Naive thymus-derived CD4-positive, alpha-beta T cell (primary cell): ENCODE data around the gene IL33. TPM values are rescaled to one million over a fixed set of nuclear protein-coding genes. Genes with fewer than 3 reads are reported as not detected.

Experiments
- ATAC-seq: fragments of 150-1000 bp; cut with Tn5 transposase; 2 replicates; pipeline ENCODE4 v1.10.0; 2021; ENCODE audit warnings: mild to moderate bottlenecking, moderate library complexity
- CTCF ChIA-PET: fragments of 350-600 bp; sonication (Branson Sonifier 250); formaldehyde crosslinking; loops from one replicate; lab custom pipeline; 2021; ENCODE audit warnings: antibody characterized with exemption; lab: Charles Lee
- POLR2A ChIA-PET: fragments of 350-600 bp; sonication (Branson Sonifier 250); formaldehyde crosslinking; loops from one replicate; lab custom pipeline; 2021; ENCODE audit warnings: antibody characterized with exemption, inconsistent platforms; lab: Charles Lee
- DNase-seq, 9 donors: peaks; one replicate each; pipeline versions ENCODE4 v3.0.0 to v3.0.0-alpha.2; 2020 to 2022; ENCODE audit warnings: mixed read lengths in 1 of 9
- H3K27ac ChIP-seq: one replicate; pipeline ENCODE4 v1.7.0; 2013; ENCODE audit warnings: mild to moderate bottlenecking, low read depth, low read length, moderate library complexity
- H3K27me3 ChIP-seq, 2 donors: one replicate each; pipeline ENCODE4 v1.7.0; 2013; ENCODE audit warnings: low read length in 2 of 2, mild to moderate bottlenecking in 2 of 2, moderate library complexity in 2 of 2; ENCODE audit not compliant: control insufficient read depth in 2 of 2, insufficient read depth in 2 of 2
- H3K36me3 ChIP-seq, 3 experiments: 1 replicate in 2 of 3; 2 replicates in 1 of 3; pipeline ENCODE4 v1.7.0; 2013; ENCODE audit warnings: low read length in 3 of 3, mild to moderate bottlenecking in 3 of 3, moderate library complexity in 1 of 3; ENCODE audit not compliant: insufficient read depth in 3 of 3, control insufficient read depth in 2 of 3
- H3K4me1 ChIP-seq, 2 donors: one replicate each; pipeline ENCODE4 v1.7.0; 2013; ENCODE audit warnings: low read length in 2 of 2, mild to moderate bottlenecking in 2 of 2, moderate library complexity in 1 of 2; ENCODE audit not compliant: control insufficient read depth in 2 of 2, insufficient read depth in 2 of 2
- H3K4me3 ChIP-seq: 2 replicates; pipeline ENCODE4 v1.7.0; 2013; ENCODE audit warnings: mild to moderate bottlenecking, low read length
- H3K9me3 ChIP-seq, 3 experiments: 1 replicate in 2 of 3; 2 replicates in 1 of 3; pipeline ENCODE4 v1.7.0; 2013; ENCODE audit warnings: low read length in 3 of 3; ENCODE audit not compliant: control insufficient read depth in 2 of 3
- H3K27ac Mint-ChIP-seq, 9 donors: one replicate each; pipeline ENCODE4 v1.8.0; 2020 to 2022; ENCODE audit warnings: mixed read lengths in 9 of 9, mild to moderate bottlenecking in 8 of 9, moderate library complexity in 5 of 9, inconsistent platforms in 2 of 9
- H3K27me3 Mint-ChIP-seq, 5 donors: one replicate each; pipeline ENCODE4 v1.8.0; 2021 to 2022; ENCODE audit warnings: mixed read lengths in 5 of 5, mild to moderate bottlenecking in 1 of 5
- H3K36me3 Mint-ChIP-seq, 5 donors: one replicate each; pipeline ENCODE4 v1.8.0; 2020 to 2022; ENCODE audit warnings: mixed read lengths in 5 of 5, mild to moderate bottlenecking in 3 of 5, inconsistent platforms in 1 of 5
- H3K4me1 Mint-ChIP-seq, 7 donors: one replicate each; pipeline ENCODE4 v1.8.0; 2020 to 2022; ENCODE audit warnings: mixed read lengths in 7 of 7, mild to moderate bottlenecking in 3 of 7, inconsistent platforms in 1 of 7
- H3K4me3 Mint-ChIP-seq, 10 donors: one replicate each; pipeline ENCODE4 v1.8.0; 2020 to 2022; ENCODE audit warnings: mild to moderate bottlenecking in 10 of 10, mixed read lengths in 10 of 10, moderate library complexity in 6 of 10, inconsistent platforms in 2 of 10
- H3K9me3 Mint-ChIP-seq, 11 donors: one replicate each; pipeline ENCODE4 v1.8.0; 2020 to 2022; ENCODE audit warnings: mixed read lengths in 11 of 11, mild to moderate bottlenecking in 4 of 11, inconsistent platforms in 1 of 11, moderate library complexity in 1 of 11
- intact Hi-C, 2 donors: fragments of 100-400 bp; cut with micrococcal nuclease; formaldehyde crosslinking; loops; one replicate each; pipeline ENCODE4 v1.15.1; 2023
- polyA plus RNA-seq, 2 donors: library from polyadenylated mRNA; unstranded; fragments of 300-500 nt; fragmentation: Illumina TruSeq; gene quantifications; one replicate each; pipeline ENCODE4 v1.2.3, GENCODE V29; 2021
- total RNA-seq, 6 experiments: library from RNA in 5 of 6; stranded (reverse) in 5 of 6; gene quantifications; 1 replicate in 5 of 6; 2 replicates in 1 of 6; pipeline ENCODE4 v1.2.3 and lab custom pipeline; 2021 to 2026

Gene IL33
- total and polyA plus RNA-seq, 7 experiments from 2014 or later = not detected

DNA sequence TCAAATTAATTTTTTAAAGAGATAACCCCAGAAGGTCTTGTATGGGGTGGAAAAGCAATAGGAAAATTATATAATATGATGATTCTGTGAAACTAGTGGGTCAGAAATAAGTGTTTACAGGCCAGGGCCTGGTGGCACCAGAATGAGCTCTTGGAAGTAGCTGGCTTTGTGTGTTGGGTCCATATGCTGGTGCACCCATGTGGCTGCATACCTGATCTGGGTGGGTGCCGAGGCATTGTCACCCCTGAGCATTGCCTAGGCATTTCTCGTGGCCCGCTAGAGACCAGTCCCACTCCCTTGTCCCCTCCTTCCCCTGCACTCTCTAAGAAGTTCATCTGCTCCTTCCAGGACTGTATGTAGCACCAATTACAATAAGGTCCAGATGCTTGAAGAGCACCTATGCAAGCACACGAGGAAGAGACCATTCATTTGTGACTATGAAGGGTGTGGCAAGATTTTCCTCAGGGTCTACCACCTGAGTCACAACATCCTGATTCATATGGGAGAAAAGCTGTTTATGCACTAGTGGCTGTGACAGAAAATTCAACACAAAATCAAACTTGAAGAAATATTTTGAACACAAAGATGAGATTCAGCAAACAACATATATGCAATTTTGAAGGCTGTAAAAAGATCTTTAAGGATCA is 19.8 kb upstream of the IL33 start:
- DNase-seq (no peak), ATAC-seq (no peak)
- H3K27ac Mint-ChIP-seq = no peak overlapping the region
- Histone ChIP-seq H3K9me3 (no peaks in the 10 kb centered on the region), H3K27me3 (no peaks in the 10 kb centered on the region), H3K27ac (no peak overlapping the region), H3K4me1 (no peaks in the 10 kb centered on the region), H3K4me3 (no peak overlapping the region), H3K36me3 (no peaks in the 10 kb centered on the region)
- H3K4me3 Mint-ChIP-seq = no peak overlapping the region
- no peaks in the 10 kb centered on the region for H3K36me3 Mint-ChIP-seq
- H3K4me1 Mint-ChIP-seq = no peaks in the 10 kb centered on the region
- H3K9me3 Mint-ChIP-seq = no peaks in the 10 kb centered on the region
- H3K27me3 Mint-ChIP-seq = peaks cover 13 to 45% (median 33%) of the 10 kb centered on the region in 5 donors
- CTCF ChIA-PET = no interaction called here
- POLR2A ChIA-PET = no interaction called here
- intact Hi-C loops = no loop called here

DNA sequence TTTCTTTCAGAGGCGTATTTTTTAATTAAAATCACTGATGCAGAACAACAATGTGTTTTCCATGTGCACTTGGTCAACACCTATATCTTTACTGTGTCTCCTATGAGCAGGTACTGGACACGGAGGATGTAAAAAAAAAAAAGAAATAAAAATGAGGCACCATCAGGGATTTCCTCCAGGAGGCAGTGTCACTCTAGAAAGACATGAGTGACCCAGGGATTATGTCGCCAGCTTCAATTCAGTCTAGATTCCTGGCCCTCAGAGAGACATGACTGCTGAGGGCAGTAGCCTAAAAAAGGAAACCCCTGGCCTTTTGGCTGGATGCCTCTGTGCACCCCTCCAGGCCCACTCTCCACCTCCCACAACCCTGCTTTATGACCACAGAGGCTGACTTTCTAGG is 18.3 kb upstream of the IL33 start:
- Histone ChIP-seq H3K4me3 (no peak overlapping the region), H3K36me3 (no peaks in the 10 kb centered on the region), H3K9me3 (no peaks in the 10 kb centered on the region), H3K27ac (no peak overlapping the region), H3K27me3 (no peaks in the 10 kb centered on the region), H3K4me1 (no peaks in the 10 kb centered on the region)
- no peak for ATAC-seq
- no peak overlapping the region for H3K27ac Mint-ChIP-seq
- POLR2A ChIA-PET = no interaction called here
- H3K4me1 Mint-ChIP-seq = no peaks in the 10 kb centered on the region
- no peak overlapping the region for H3K4me3 Mint-ChIP-seq
- no peak for DNase-seq
- H3K36me3 Mint-ChIP-seq = no peaks in the 10 kb centered on the region
- intact Hi-C loops = no loop called here
- CTCF ChIA-PET = no interaction called here
- H3K27me3 Mint-ChIP-seq = peaks cover 15 to 44% (median 32%) of the 10 kb centered on the region in 5 donors
- H3K9me3 Mint-ChIP-seq = peaks cover 0 to 3% (median 0%) of the 10 kb centered on the region in 11 donors

DNA sequence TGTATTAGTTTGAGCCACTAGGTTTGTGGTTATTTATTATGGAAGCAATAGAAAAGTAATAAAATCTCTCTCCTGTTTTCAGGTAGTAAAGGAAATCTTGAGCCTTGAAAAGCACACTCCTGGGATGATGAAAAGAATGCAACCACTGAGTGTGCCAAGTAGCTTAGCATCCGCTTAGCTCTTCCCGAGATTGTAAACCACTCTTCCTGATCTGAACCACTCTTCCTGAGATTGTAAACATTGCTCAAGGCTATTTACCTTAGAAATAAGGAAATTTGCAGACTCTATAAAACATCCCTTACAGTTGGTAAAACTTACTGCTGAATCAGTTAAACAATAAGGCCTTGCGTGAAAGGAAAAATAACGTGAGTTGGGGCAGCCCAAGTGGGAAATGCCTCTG is 17.4 kb upstream of the IL33 start:
- intact Hi-C loops = no loop called here
- POLR2A ChIA-PET = no interaction called here

DNA sequence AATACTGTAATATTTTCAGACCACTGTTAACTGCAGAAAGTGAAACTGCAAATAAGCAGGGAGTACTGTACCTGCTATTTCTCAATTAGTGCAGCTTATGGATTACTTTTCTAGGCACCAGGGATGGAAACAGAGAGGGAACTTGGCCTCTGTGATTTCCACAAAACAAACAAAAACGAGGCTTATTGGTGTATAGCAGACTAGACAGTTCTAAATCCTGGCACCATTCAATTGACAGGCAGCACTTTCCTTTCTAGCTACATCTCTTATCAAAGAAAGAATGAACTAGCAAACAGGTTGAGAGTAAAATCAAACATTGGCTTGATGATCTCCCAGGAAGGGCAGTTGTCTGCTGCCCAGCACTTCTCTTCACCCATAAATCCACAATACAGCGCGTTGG is 16.0 kb upstream of the IL33 start:
- Mint-ChIP-seq H3K36me3 (no peaks in the 10 kb centered on the region), H3K4me1 (no peaks in the 10 kb centered on the region), H3K27ac (no peak overlapping the region), H3K27me3 (peaks cover 20 to 49% (median 39%) of the 10 kb centered on the region in 5 donors), H3K9me3 (peaks cover 0 to 8% (median 0%) of the 10 kb centered on the region in 11 donors), H3K4me3 (no peak overlapping the region)
- DNase-seq (no peak), ATAC-seq (no peak)
- ChIA-PET POLR2A (no interaction called here), CTCF (no interaction called here)
- Histone ChIP-seq H3K27ac (no peak overlapping the region), H3K36me3 (no peaks in the 10 kb centered on the region), H3K4me3 (no peak overlapping the region), H3K9me3 (no peaks in the 10 kb centered on the region), H3K4me1 (no peaks in the 10 kb centered on the region), H3K27me3 (no peaks in the 10 kb centered on the region)
- intact Hi-C loops = no loop called here

More for the DNA sequence above, 17.4 kb upstream of the IL33 start:
- Histone ChIP-seq H3K27ac (no peak overlapping the region), H3K4me3 (no peak overlapping the region), H3K9me3 (no peaks in the 10 kb centered on the region), H3K27me3 (no peaks in the 10 kb centered on the region), H3K36me3 (no peaks in the 10 kb centered on the region), H3K4me1 (no peaks in the 10 kb centered on the region)
- H3K9me3 Mint-ChIP-seq = peaks cover 0 to 3% (median 0%) of the 10 kb centered on the region in 11 donors
- peaks cover 15 to 45% (median 32%) of the 10 kb centered on the region in 5 donors for H3K27me3 Mint-ChIP-seq
- H3K36me3 Mint-ChIP-seq = no peaks in the 10 kb centered on the region
- H3K4me1 Mint-ChIP-seq = no peaks in the 10 kb centered on the region
- CTCF ChIA-PET = no interaction called here
- DNase-seq (no peak), ATAC-seq (no peak)
- H3K27ac Mint-ChIP-seq = no peak overlapping the region
- no peak overlapping the region for H3K4me3 Mint-ChIP-seq

DNA sequence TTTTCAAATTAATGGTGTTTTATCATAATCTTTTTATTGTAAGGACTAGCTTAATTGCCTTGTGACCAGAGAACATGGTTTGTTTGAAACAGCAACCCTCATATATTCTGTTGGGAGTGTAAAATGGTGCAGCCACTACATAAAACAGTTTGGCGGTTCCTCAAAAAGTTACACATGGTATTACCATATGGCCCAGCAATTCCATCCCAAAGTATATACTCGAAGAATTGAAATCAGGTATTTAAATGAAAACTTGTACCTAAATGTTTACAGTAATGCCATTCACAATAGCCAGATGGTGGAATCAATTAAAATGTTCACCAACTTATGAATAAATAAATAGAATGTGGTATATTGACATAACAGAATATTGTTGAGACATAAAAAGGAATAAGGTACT is 14.8 kb upstream of the IL33 start:
- no peaks in the 10 kb centered on the region for H3K36me3 Mint-ChIP-seq
- no peak for ATAC-seq
- peaks cover 20 to 52% (median 41%) of the 10 kb centered on the region in 5 donors for H3K27me3 Mint-ChIP-seq
- POLR2A ChIA-PET = no interaction called here
- Histone ChIP-seq H3K27ac (no peak overlapping the region), H3K36me3 (no peaks in the 10 kb centered on the region), H3K9me3 (no peaks in the 10 kb centered on the region), H3K4me1 (no peaks in the 10 kb centered on the region), H3K27me3 (no peaks in the 10 kb centered on the region), H3K4me3 (no peak overlapping the region)
- H3K9me3 Mint-ChIP-seq = peaks cover 0 to 19% (median 5%) of the 10 kb centered on the region in 11 donors
- H3K27ac Mint-ChIP-seq = no peak overlapping the region
- CTCF ChIA-PET = no interaction called here
- no peak overlapping the region for H3K4me3 Mint-ChIP-seq
- DNase-seq = no peak
- no peaks in the 10 kb centered on the region for H3K4me1 Mint-ChIP-seq
- intact Hi-C loops = no loop called here

DNA sequence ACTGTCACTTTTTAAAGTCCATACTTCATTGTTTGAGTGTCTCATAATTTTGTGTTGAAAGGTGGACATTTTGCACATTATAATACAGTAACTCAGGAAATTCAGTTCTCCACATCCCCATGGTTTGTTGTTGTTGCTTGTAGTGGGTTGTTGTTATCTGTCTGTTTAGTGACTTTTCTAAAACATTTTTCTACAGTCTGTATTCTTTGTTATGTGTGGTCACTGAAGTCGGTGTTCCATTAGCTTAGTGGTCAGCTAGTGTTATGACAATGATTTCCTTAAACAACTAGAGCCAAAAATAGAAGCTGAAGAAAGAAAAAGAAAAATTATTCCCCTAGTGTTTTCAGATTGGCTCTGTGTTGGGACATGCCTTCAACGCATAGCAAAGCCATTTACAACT is 5.6 kb upstream of the IL33 start:
- H3K36me3 Mint-ChIP-seq = peaks cover 0 to 9% (median 0%) of the 10 kb centered on the region in 5 donors
- ChIA-PET POLR2A (no interaction called here), CTCF (no interaction called here)
- H3K4me1 Mint-ChIP-seq = no peaks in the 10 kb centered on the region
- Histone ChIP-seq H3K36me3 (no peaks in the 10 kb centered on the region), H3K27ac (no peak overlapping the region), H3K27me3 (no peaks in the 10 kb centered on the region), H3K4me3 (no peak overlapping the region), H3K4me1 (no peaks in the 10 kb centered on the region), H3K9me3 (peaks cover 0 to 24% (median 0%) of the 10 kb centered on the region in 3 experiments)
- intact Hi-C loops = no loop called here
- H3K4me3 Mint-ChIP-seq = no peak overlapping the region
- ATAC-seq = no peak
- H3K9me3 Mint-ChIP-seq = peaks cover 14 to 70% (median 33%) of the 10 kb centered on the region in 11 donors
- no peak overlapping the region for H3K27ac Mint-ChIP-seq
- no peak for DNase-seq
- peaks cover 0 to 20% (median 14%) of the 10 kb centered on the region in 5 donors for H3K27me3 Mint-ChIP-seq

DNA sequence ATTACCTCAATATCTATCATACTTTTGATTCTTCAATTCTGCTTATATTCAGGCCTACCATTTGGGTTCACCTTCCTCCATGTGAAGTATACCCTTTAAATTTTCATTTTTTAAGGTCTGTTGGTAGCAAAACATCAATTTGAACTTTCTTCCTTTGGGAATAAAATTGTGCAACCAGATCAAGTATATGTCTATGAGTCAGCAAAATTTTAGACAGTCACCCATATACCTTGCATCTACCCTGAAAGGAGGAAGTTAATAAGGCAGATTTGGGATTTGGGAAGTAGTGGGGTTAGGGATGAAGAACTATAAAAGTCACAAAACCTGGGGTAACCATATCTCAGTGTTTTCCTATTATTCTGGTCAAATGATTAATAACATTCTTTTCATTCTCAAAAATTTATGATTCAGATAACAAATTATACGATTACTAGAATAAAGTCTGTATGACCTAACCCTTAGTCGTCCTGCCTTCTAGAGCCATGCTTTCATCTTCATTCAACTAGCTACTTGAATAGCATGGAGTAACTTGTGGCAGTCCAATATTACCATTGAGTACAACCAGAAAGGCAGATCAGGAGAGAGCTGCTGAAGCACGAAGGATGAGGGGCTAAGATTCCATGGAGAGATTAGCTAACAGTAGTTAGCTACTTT is 2.8 kb upstream of the IL33 start:
- no peaks in the 10 kb centered on the region for H3K4me1 Mint-ChIP-seq
- no peak overlapping the region for H3K27ac ChIP-seq
- no peaks in the 10 kb centered on the region for H3K4me1 ChIP-seq
- peaks cover 0 to 24% (median 0%) of the 10 kb centered on the region in 3 experiments for H3K9me3 ChIP-seq
- ChIA-PET CTCF (no interaction called here), POLR2A (no interaction called here)
- H3K36me3 Mint-ChIP-seq = peaks cover 0 to 3% (median 0%) of the 10 kb centered on the region in 5 donors
- DNase-seq (no peak), ATAC-seq (no peak)
- H3K27ac Mint-ChIP-seq = no peak overlapping the region
- no peaks in the 10 kb centered on the region for H3K36me3 ChIP-seq
- H3K9me3 Mint-ChIP-seq = peaks cover 9 to 44% (median 20%) of the 10 kb centered on the region in 11 donors
- H3K4me3 Mint-ChIP-seq = no peak overlapping the region
- H3K27me3 Mint-ChIP-seq = peaks cover 10 to 33% (median 23%) of the 10 kb centered on the region in 5 donors
- intact Hi-C loops = no loop called here
- H3K4me3 ChIP-seq = no peak overlapping the region
- H3K27me3 ChIP-seq = no peaks in the 10 kb centered on the region
